ENCODE measurements around the gene EVPL.
A peak's percentile ranks its signal among the peaks of the same experiment; 100 is the strongest.
"Not testable (repeated sequence)": the region's sequence is repeated elsewhere in the genome, so short reads cannot be mapped to it uniquely, and the experiment has no call there.

Gene EVPL

DNA sequence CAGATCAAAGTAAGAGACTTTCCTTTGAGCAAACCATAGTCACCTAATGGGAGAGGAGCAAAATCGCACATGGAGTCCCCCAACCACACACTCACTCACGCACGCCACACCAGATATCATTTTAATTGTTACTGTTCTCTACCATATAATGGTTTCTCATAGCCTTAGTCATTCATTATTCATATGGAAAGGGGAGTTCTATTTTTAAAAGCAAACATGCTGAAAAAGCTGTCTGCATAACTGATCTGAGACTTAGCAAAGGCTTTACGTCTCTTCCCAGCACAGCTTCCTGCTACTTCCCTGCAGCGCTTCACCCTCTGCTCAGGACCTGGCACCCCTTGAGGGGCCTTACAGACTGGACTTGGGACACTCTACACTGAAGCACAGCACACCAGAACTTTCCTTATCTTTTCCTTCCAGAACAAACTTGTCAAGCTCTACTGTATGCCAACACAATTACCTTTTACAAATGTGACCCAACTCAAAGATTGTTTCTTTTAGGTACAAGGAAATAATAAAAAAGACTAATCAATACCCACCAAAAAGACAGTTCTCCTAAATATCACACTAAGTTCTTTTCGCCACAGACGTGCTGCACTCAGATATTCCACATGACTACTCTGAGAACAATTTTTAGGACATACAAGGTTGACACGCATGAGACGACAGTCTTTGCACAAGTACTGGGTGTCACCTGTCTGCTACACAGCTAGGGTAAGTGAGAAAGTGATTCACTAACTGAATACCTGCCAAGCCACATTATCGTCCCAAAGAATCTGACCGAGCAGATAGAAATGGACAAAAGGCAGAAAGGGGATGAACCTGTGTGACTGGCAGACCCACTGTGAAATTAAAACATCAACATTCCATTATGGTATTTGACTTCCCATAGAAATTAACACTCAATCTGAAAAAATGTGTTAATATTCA lies 23.7 kb upstream of the EVPL start:
- H3K27ac ChIP-seq, result peak overlapping the region; percentile 39
- TF ChIP-seq, protein P1, sequence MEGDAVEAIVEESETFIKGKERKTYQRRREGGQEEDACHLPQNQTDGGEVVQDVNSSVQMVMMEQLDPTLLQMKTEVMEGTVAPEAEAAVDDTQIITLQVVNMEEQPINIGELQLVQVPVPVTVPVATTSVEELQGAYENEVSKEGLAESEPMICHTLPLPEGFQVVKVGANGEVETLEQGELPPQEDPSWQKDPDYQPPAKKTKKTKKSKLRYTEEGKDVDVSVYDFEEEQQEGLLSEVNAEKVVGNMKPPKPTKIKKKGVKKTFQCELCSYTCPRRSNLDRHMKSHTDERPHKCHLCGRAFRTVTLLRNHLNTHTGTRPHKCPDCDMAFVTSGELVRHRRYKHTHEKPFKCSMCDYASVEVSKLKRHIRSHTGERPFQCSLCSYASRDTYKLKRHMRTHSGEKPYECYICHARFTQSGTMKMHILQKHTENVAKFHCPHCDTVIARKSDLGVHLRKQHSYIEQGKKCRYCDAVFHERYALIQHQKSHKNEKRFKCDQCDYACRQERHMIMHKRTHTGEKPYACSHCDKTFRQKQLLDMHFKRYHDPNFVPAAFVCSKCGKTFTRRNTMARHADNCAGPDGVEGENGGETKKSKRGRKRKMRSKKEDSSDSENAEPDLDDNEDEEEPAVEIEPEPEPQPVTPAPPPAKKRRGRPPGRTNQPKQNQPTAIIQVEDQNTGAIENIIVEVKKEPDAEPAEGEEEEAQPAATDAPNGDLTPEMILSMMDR (conservative IDR thresholded peaks at IDR 0.05), result no peak
- TF ChIP-seq ZFX (IDR thresholded peaks at IDR 0.05), result no peak

GRCh38 chr17:76049836-76050537 lies 22.9 kb upstream of the EVPL start:
- TF ChIP-seq, protein P1 (conservative IDR thresholded peaks at IDR 0.05), result no peak
- no peak for TF ChIP-seq ZFX (IDR thresholded peaks at IDR 0.05)
- peak overlapping the region; percentile 39 for H3K27ac ChIP-seq

GRCh38 chr17:76049239-76049638 lies 22.1 kb upstream of the EVPL start:
- H3K27ac ChIP-seq, result no peak overlapping the region
- TF ChIP-seq, protein P1 (conservative IDR thresholded peaks at IDR 0.05), result no peak
- no peak for TF ChIP-seq ZFX (IDR thresholded peaks at IDR 0.05)

DNA sequence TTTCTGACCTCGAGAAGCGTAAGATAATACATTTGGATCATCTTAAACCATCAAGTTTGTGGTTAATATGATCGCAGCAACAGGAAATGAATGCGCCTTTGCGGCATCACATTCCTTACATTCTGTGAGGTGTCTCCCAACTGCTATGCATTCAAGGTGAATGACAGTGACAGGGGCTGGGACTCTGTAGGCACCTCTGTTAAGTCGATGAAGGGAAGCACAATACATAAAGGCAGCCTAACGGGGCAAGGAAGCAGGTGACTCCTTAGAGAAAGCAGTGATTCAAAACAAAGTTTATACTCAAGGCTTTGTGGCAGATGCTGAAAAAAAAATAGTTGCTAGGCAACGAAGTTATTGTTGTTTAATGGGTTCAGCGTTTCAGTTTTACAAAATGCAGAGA lies 21.6 kb upstream of the EVPL start:
- no peak overlapping the region for H3K27ac ChIP-seq
- TF ChIP-seq, protein P1 (conservative IDR thresholded peaks at IDR 0.05), result no peak
- TF ChIP-seq ZFX (IDR thresholded peaks at IDR 0.05), result no peak

DNA sequence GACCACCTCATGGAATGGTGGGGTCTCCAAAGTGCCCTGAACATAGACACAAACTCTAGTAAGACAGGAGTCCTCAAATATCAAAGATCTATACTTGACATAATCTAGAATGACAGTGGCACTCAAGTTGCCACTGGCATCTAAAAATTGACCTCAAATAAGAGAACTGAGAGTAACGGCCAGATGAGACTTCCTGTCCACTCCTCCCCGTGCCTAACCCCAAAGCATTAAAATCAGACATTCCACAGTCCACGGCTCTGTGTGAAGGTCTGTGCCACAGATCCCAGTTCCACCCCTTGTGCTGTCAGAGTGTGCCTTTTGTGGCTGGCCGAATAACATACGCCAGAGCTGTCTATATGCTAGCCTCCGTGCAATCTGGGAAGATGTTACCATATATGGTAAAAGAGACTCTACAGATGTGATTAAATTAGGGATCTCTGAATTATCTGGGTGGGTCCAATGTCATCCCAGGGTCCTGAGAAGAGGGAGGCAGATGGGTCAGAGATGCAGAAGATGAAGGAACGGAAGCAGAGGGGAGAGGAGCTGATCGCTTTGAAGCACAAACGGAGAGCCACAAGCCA lies 21.0 kb upstream of the EVPL start:
- no peak for TF ChIP-seq ZFX (IDR thresholded peaks at IDR 0.05)
- TF ChIP-seq, protein P1 (conservative IDR thresholded peaks at IDR 0.05), result no peak
- no peak overlapping the region for H3K27ac ChIP-seq

DNA sequence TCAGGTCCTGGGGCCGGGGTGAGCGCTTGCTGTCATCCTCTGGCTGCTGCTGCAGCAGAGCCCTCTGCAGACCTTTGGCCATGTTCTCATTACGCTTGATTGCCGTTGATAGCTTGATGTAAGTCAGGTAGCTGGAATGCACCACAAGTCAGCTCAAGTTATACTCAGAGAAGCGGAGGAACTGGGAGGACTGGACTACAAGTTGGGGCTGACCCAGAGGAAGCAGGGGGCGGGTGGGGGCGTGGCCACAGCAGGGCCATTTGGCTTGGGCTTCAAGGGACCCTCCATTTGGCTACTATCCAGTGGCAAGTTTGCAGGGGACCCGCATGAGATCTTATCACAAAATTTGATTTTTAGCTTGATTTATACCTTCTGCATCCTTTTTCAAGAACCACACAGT lies 19.0 kb upstream of the EVPL start:
- no peak for TF ChIP-seq ZFX (IDR thresholded peaks at IDR 0.05)
- TF ChIP-seq, protein P1 (conservative IDR thresholded peaks at IDR 0.05), result no peak

DNA sequence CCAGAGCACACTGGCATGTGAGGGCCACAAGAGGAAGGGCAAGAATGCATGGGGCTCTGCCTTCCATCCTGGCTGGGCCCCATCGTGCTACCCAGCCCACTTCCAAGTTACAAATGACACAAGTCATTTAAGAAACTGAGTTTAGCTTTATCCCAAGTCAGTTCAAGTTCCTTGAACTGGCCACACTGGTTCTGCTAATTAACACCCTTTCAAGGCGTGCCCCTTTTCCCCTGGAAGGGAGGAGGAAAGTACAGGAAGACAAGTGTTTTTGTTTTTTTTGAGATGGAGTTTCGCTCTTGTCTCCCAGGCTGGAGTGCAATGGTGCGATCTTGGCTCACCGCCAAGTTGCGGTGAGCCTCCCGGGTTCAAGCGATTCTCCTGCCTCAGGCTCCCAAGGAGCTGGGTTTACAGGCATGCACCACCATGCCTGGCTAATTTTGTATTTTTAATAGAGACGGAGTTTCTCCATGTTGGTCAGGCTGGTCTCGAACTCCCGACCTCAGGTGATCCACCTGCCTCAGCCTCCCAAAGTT lies 17.4 kb upstream of the EVPL start:
- not testable (repeated sequence) for H3K27ac ChIP-seq

More for the DNA sequence above, 19.0 kb upstream of the EVPL start:
- H3K27ac ChIP-seq, result no peak overlapping the region

DNA sequence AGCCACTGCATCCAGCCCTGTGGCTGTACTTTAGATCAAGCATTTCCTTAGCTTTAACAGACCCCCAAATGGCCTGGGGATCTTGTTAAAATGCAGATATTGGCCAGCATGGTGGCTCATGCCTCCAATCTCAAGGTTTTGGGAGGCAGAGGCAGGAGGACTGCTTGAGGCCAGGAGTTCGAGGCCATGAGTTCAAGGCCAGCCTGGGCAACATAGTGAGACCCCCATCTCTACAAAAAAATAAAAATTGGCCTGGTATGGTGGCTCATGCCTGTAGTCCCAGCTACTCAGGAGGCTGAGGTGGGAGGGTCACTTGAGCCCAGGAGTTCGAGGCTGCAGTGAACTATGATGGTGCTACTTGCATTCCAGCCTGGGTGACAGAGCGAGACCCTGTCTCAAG lies 15.8 kb upstream of the EVPL start:
- H3K27ac ChIP-seq, result not testable (repeated sequence)

All from C4-2B (cell line).